Stomach smooth muscle (tissue), 2 donors: ENCODE data around the gene MAPK11.

ENCODE experiments used
- H3K27ac ChIP-seq: one replicate; pipeline ENCODE4 v1.7.0; 2013; ENCODE audit warnings: mild to moderate bottlenecking, low read length, inconsistent platforms
- H3K27me3 ChIP-seq, 2 donors: one replicate each; pipeline ENCODE4 v1.7.0; 2013; ENCODE audit warnings: low read length in 2 of 2; ENCODE audit not compliant: insufficient read depth in 2 of 2, control insufficient read depth in 1 of 2
- H3K36me3 ChIP-seq, 2 donors: one replicate each; pipeline ENCODE4 v1.7.0; 2013; ENCODE audit warnings: low read length in 2 of 2; ENCODE audit not compliant: control insufficient read depth in 2 of 2, insufficient read depth in 2 of 2
- H3K4me1 ChIP-seq: one replicate; pipeline ENCODE4 v1.7.0; 2013; ENCODE audit warnings: low read length; ENCODE audit not compliant: control insufficient read depth, insufficient read depth
- H3K4me3 ChIP-seq, 2 donors: one replicate each; pipeline ENCODE4 v1.7.0; 2013; ENCODE audit warnings: low read length in 2 of 2
- H3K9ac ChIP-seq, 2 donors: one replicate each; pipeline ENCODE4 v1.7.0; 2013; ENCODE audit warnings: low read length in 2 of 2, mild to moderate bottlenecking in 1 of 2
- H3K9me3 ChIP-seq, 2 donors: one replicate each; pipeline ENCODE4 v1.7.0; 2013; ENCODE audit warnings: low read length in 2 of 2; ENCODE audit not compliant: control insufficient read depth in 2 of 2
- donor health status: healthy.
- donor health status: Pancreatic carcinoma.

Gene MAPK11

DNA sequence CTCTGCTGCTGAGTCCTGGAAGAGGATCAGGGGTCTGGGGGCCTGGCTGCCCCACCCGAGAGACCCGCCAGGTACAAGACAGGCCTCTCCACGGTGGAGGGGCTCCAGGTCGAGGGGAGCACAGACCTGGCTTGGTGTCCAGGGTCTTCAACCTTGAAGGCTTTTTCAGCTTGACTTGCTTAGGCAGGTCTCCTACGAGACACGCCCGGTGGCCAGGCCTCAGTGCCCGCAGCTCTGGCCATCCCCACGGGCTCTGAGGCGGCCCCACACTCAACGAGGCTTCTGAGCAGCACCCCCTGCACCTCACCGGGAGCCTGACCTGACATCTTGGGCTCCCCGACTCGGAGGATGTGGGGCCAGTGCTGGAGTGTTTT lies 43.9 kb upstream of the MAPK11 start:
- H3K9me3 ChIP-seq, result no peaks in the 10 kb centered on the region
- no peaks in the 10 kb centered on the region for H3K36me3 ChIP-seq
- H3K4me3 ChIP-seq, result no peak overlapping the region
- no peak overlapping the region for H3K9ac ChIP-seq
- H3K27ac ChIP-seq, result no peak overlapping the region
- peaks cover 8% of the 10 kb centered on the region for H3K4me1 ChIP-seq
- H3K27me3 ChIP-seq, result no peaks in the 10 kb centered on the region

- H3K27me3 ChIP-seq, result no peaks in the 10 kb centered on the region
- no peak overlapping the region for H3K27ac ChIP-seq
- no peak overlapping the region for H3K4me3 ChIP-seq
- peaks cover 12% of the 10 kb centered on the region for H3K4me1 ChIP-seq
- H3K9ac ChIP-seq, result no peak overlapping the region
- no peaks in the 10 kb centered on the region for H3K36me3 ChIP-seq
- H3K9me3 ChIP-seq, result no peaks in the 10 kb centered on the region
These were observed 43.4 kb upstream of the MAPK11 start for GRCh38 chr22:50313600-50313999.

GRCh38 chr22:50313021-50313420 lies 42.8 kb upstream of the MAPK11 start:
- H3K4me1 ChIP-seq, result peaks cover 18% of the 10 kb centered on the region
- H3K27ac ChIP-seq, result no peak overlapping the region
- no peaks in the 10 kb centered on the region for H3K36me3 ChIP-seq
- H3K27me3 ChIP-seq, result no peaks in the 10 kb centered on the region
- no peaks in the 10 kb centered on the region for H3K9me3 ChIP-seq
- H3K9ac ChIP-seq, result no peak overlapping the region
- H3K4me3 ChIP-seq, result no peak overlapping the region

DNA sequence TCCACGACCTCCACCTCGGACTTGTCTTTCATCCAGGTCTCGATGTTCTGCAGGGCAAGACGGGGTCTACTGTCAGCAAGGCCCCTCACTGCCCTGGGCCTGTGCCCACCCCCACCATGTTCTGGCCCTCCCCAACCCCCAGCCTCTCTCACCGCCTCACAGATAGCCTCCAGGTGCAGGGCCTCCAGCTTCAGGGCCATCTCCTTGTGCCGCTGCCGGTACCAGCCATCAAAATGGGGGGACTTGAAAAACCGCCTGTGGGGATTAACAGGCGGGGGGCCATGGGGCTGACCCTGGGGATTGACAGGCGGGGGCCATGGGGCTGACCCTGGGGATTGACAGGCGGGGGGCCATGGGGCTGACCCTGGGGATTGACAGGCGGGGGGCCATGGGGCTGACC lies 42.2 kb upstream of the MAPK11 start:
- Histone ChIP-seq H3K4me3 (no peak overlapping the region), H3K4me1 (peaks cover 21% of the 10 kb centered on the region), H3K9ac (no peak overlapping the region), H3K9me3 (no peaks in the 10 kb centered on the region), H3K36me3 (no peaks in the 10 kb centered on the region), H3K27ac (no peak overlapping the region), H3K27me3 (no peaks in the 10 kb centered on the region)

- Histone ChIP-seq H3K4me1 (peaks cover 21% of the 10 kb centered on the region), H3K9ac (no peak overlapping the region), H3K9me3 (no peaks in the 10 kb centered on the region), H3K27me3 (no peaks in the 10 kb centered on the region), H3K27ac (no peak overlapping the region), H3K36me3 (no peaks in the 10 kb centered on the region), H3K4me3 (no peak overlapping the region)
These were observed 41.6 kb upstream of the MAPK11 start for GRCh38 chr22:50311606-50312351.

- no peak overlapping the region for H3K27ac ChIP-seq
- no peak overlapping the region for H3K9ac ChIP-seq
- no peaks in the 10 kb centered on the region for H3K36me3 ChIP-seq
- H3K4me1 ChIP-seq, result peaks cover 25% of the 10 kb centered on the region
- H3K9me3 ChIP-seq, result no peaks in the 10 kb centered on the region
- H3K4me3 ChIP-seq, result no peak overlapping the region
- H3K27me3 ChIP-seq, result no peaks in the 10 kb centered on the region
These were observed 40.8 kb upstream of the MAPK11 start for GRCh38 chr22:50310949-50311444.

DNA sequence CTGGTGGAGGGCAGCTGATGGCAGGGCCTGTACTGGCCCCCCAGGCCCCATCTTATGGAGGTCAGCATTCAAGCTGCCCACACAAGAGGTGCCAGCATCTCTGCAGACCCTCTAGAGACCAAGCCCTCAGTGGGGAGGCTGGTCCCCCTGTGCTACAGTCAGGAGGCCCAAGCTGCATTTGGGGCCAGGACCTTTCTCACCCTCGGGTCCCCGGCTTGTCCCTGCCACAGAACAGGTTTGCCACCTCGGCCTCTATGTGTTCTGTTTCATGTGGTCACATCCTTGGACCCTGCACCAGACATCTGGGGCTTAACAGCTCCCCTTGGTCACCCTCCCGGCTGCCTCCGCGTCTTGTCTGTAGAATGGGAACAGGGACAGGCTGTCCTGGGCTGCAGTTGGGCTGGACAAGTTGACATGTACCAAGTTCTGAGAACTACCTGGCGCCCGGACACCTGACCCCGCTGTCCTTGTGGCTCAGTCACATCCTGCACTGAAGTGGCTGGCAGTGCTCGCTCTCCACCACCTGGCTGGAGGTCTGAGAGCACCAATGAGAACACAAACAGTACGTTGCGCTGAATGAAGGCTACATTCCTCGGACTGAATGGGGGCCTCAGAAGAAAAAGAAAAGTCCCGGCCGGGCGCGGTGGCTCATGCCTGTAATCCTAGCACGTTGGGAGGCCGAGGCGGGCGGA lies 40.0 kb upstream of the MAPK11 start:
- no peaks in the 10 kb centered on the region for H3K9me3 ChIP-seq
- no peaks in the 10 kb centered on the region for H3K36me3 ChIP-seq
- H3K27ac ChIP-seq, result no peak overlapping the region
- H3K27me3 ChIP-seq, result no peaks in the 10 kb centered on the region
- no peak overlapping the region for H3K4me3 ChIP-seq
- H3K4me1 ChIP-seq, result peaks cover 33% of the 10 kb centered on the region
- H3K9ac ChIP-seq, result no peak overlapping the region

- peak overlapping the region; percentile 67 for H3K27ac ChIP-seq
- no peak overlapping the region for H3K9ac ChIP-seq
- no peaks in the 10 kb centered on the region for H3K9me3 ChIP-seq
- no peaks in the 10 kb centered on the region for H3K36me3 ChIP-seq
- peaks cover 39% of the 10 kb centered on the region for H3K4me1 ChIP-seq
- H3K27me3 ChIP-seq, result no peaks in the 10 kb centered on the region
- H3K4me3 ChIP-seq, result no peak overlapping the region
These were observed 39.4 kb upstream of the MAPK11 start for GRCh38 chr22:50309601-50309991.

GRCh38 chr22:50308986-50309600 lies 38.9 kb upstream of the MAPK11 start:
- H3K27ac ChIP-seq, result peak overlapping the region; percentile 67
- peak overlapping the region in 1 of 2 donors; percentile 47 for H3K9ac ChIP-seq
- H3K36me3 ChIP-seq, result no peaks in the 10 kb centered on the region
- no peaks in the 10 kb centered on the region for H3K27me3 ChIP-seq
- H3K4me3 ChIP-seq, result no peak overlapping the region
- no peaks in the 10 kb centered on the region for H3K9me3 ChIP-seq
- peaks cover 42% of the 10 kb centered on the region for H3K4me1 ChIP-seq

- H3K36me3 ChIP-seq, result no peaks in the 10 kb centered on the region
- H3K9ac ChIP-seq, result no peak overlapping the region
- no peaks in the 10 kb centered on the region for H3K27me3 ChIP-seq
- H3K4me1 ChIP-seq, result peaks cover 46% of the 10 kb centered on the region
- H3K9me3 ChIP-seq, result no peaks in the 10 kb centered on the region
- H3K27ac ChIP-seq, result peak overlapping the region; percentile 67
- peak overlapping the region in 1 of 2 donors; percentile 8 for H3K4me3 ChIP-seq
These were observed 38.4 kb upstream of the MAPK11 start for GRCh38 chr22:50308597-50308935.
